HUES64 (cell line): ENCODE results near the gene SNX14.

Experiments used
- H3K27ac ChIP-seq: 2 replicates; pipeline ENCODE4 v1.7.0; 2013; ENCODE audit warnings: low read depth, low read length, inconsistent platforms
- H3K27me3 ChIP-seq: 2 replicates; pipeline ENCODE4 v1.6.1; 2013; ENCODE audit warnings: mild to moderate bottlenecking, low read length; ENCODE audit not compliant: insufficient read depth
- H3K36me3 ChIP-seq: 2 replicates; pipeline ENCODE4 v1.6.1; 2013; ENCODE audit warnings: mild to moderate bottlenecking, low read length; ENCODE audit not compliant: insufficient read depth
- H3K4me1 ChIP-seq: 2 replicates; pipeline ENCODE4 v1.6.1; 2013; ENCODE audit warnings: mild to moderate bottlenecking, low read length, moderate library complexity; ENCODE audit not compliant: insufficient read depth
- H3K4me3 ChIP-seq: 2 replicates; pipeline ENCODE4 v1.5.1; 2013; ENCODE audit warnings: mild to moderate bottlenecking, low read length, moderate library complexity
- H3K9ac ChIP-seq: 2 replicates; pipeline ENCODE4 v1.6.1; 2013; ENCODE audit warnings: mild to moderate bottlenecking, low read depth, low read length
- H3K9me3 ChIP-seq: 2 replicates; pipeline ENCODE4 v1.6.1; 2013; ENCODE audit warnings: low read depth, low read length; ENCODE audit not compliant: insufficient read depth
- WGBS: fragments of 150-250, 120-280 bp; methylation state at CpG from one replicate; pipeline ENCODE4 v1.1.7; 2013; ENCODE audit warnings: missing lambda C conversion rate; 5-methylcytosine and 5-hydroxymethylcytosine counted together

SNX14 gene

GRCh38 chr6:85496009-85496579 is 97.6 kb downstream of the SNX14 start:
- no peaks in the 10 kb centered on the region for H3K27me3 ChIP-seq
- no peak overlapping the region for H3K27ac ChIP-seq
- no peak overlapping the region for H3K9ac ChIP-seq
- peaks cover 6% of the 10 kb centered on the region; the same call in 1 of the 2 replicates for H3K9me3 ChIP-seq
- no peaks in the 10 kb centered on the region for H3K4me1 ChIP-seq
- H3K36me3 ChIP-seq = no peaks in the 10 kb centered on the region
- 92% methylated on average over 7 of the region's 8 CpGs for WGBS
- no peak overlapping the region for H3K4me3 ChIP-seq

GRCh38 chr6:85494547-85495536 is 98.8 kb downstream of the SNX14 start:
- Histone ChIP-seq H3K9ac (no peak overlapping the region), H3K4me1 (no peaks in the 10 kb centered on the region), H3K9me3 (peaks cover 6% of the 10 kb centered on the region; the same call in 1 of the 2 replicates), H3K27me3 (no peaks in the 10 kb centered on the region), H3K36me3 (no peaks in the 10 kb centered on the region), H3K4me3 (no peak overlapping the region), H3K27ac (no peak overlapping the region)
- 82% methylated on average over 3 of the region's 5 CpGs for WGBS

- Histone ChIP-seq H3K27ac (no peak overlapping the region), H3K36me3 (no peaks in the 10 kb centered on the region), H3K4me3 (no peak overlapping the region), H3K4me1 (no peaks in the 10 kb centered on the region), H3K9me3 (peaks cover 6% of the 10 kb centered on the region; the same call in 1 of the 2 replicates), H3K27me3 (no peaks in the 10 kb centered on the region), H3K9ac (no peak overlapping the region)
- WGBS = 92% methylated on average over 1 of the region's 1 CpG
Observed at GRCh38 chr6:85493389-85493788, 100.3 kb downstream of the SNX14 start.

GRCh38 chr6:85490516-85491248 is 103.0 kb downstream of the SNX14 start:
- Histone ChIP-seq H3K4me3 (no peak overlapping the region), H3K9ac (no peak overlapping the region), H3K27ac (no peak overlapping the region), H3K36me3 (no peaks in the 10 kb centered on the region), H3K4me1 (no peaks in the 10 kb centered on the region), H3K9me3 (no peaks in the 10 kb centered on the region), H3K27me3 (no peaks in the 10 kb centered on the region)
- 93% methylated on average over 6 of the region's 6 CpGs for WGBS

GRCh38 chr6:85484948-85485347 is 108.7 kb downstream of the SNX14 start:
- Histone ChIP-seq H3K27ac (no peak overlapping the region), H3K27me3 (no peaks in the 10 kb centered on the region), H3K4me3 (no peak overlapping the region), H3K9ac (no peak overlapping the region), H3K9me3 (no peaks in the 10 kb centered on the region), H3K4me1 (no peaks in the 10 kb centered on the region), H3K36me3 (no peaks in the 10 kb centered on the region)
- 96% methylated on average over 5 of the region's 5 CpGs for WGBS

- WGBS = 82% methylated on average over 4 of the region's 4 CpGs
- H3K27ac ChIP-seq = no peak overlapping the region
Observed at GRCh38 chr6:85483846-85484245, 109.8 kb downstream of the SNX14 start.

GRCh38 chr6:85482905-85483700 is 110.6 kb downstream of the SNX14 start:
- 43% methylated on average over 10 of the region's 10 CpGs for WGBS
- Histone ChIP-seq H3K9ac (no peak overlapping the region), H3K36me3 (no peaks in the 10 kb centered on the region), H3K4me3 (no peak overlapping the region), H3K27me3 (no peaks in the 10 kb centered on the region), H3K9me3 (no peaks in the 10 kb centered on the region), H3K27ac (no peak overlapping the region), H3K4me1 (no peaks in the 10 kb centered on the region)

More at GRCh38 chr6:85483846-85484245, 109.8 kb downstream of the SNX14 start:
- no peaks in the 10 kb centered on the region for H3K36me3 ChIP-seq
- no peaks in the 10 kb centered on the region for H3K9me3 ChIP-seq
- H3K4me3 ChIP-seq = no peak overlapping the region
- no peaks in the 10 kb centered on the region for H3K4me1 ChIP-seq
- no peaks in the 10 kb centered on the region for H3K27me3 ChIP-seq
- H3K9ac ChIP-seq = no peak overlapping the region

GRCh38 chr6:85482206-85482904 is 111.3 kb downstream of the SNX14 start:
- Histone ChIP-seq H3K4me1 (no peaks in the 10 kb centered on the region), H3K4me3 (no peak overlapping the region), H3K27ac (no peak overlapping the region), H3K36me3 (no peaks in the 10 kb centered on the region), H3K9me3 (no peaks in the 10 kb centered on the region), H3K27me3 (no peaks in the 10 kb centered on the region), H3K9ac (no peak overlapping the region)
- WGBS = 92% methylated on average over 8 of the region's 8 CpGs

- Histone ChIP-seq H3K4me1 (no peaks in the 10 kb centered on the region), H3K9me3 (peaks cover 7% of the 10 kb centered on the region; the same call in 1 of the 2 replicates), H3K36me3 (no peaks in the 10 kb centered on the region), H3K27me3 (no peaks in the 10 kb centered on the region), H3K27ac (no peak overlapping the region), H3K4me3 (no peak overlapping the region), H3K9ac (no peak overlapping the region)
- WGBS = 90% methylated on average over 1 of the region's 1 CpG
Observed at GRCh38 chr6:85479208-85479607, 114.5 kb downstream of the SNX14 start.

GRCh38 chr6:85476532-85476931 is 117.1 kb downstream of the SNX14 start:
- Histone ChIP-seq H3K27me3 (no peaks in the 10 kb centered on the region), H3K4me3 (no peak overlapping the region), H3K9me3 (peaks cover 7% of the 10 kb centered on the region; the same call in 1 of the 2 replicates), H3K4me1 (no peaks in the 10 kb centered on the region), H3K36me3 (no peaks in the 10 kb centered on the region), H3K27ac (no peak overlapping the region), H3K9ac (no peak overlapping the region)
- 91% methylated on average over 4 of the region's 4 CpGs for WGBS
